PC-9 (cell line): ENCODE data around the gene STK32A. TPM values are rescaled to one million over a fixed set of nuclear protein-coding genes. Genes with fewer than 3 reads are reported as not detected.

Experiments
- BruUV-seq: library from RNA; stranded (reverse); fragments of 400-500 nt; replicated peaks from 2 replicates; lab custom pipeline; 2021; lab: Mats Ljungman, UMichigan
- CTCF ChIA-PET: fragments of 300-600 bp; sonication (Branson Sonifier 250); formaldehyde crosslinking; loops from one replicate; lab custom pipeline; 2022; ENCODE audit warnings: antibody characterized with exemption; lab: Charles Lee
- POLR2A ChIA-PET: fragments of 300-600 bp; sonication (Branson Sonifier 250); formaldehyde crosslinking; loops from one replicate; lab custom pipeline; 2022; ENCODE audit warnings: antibody characterized with exemption; ENCODE audit not compliant: unreplicated experiment; lab: Charles Lee
- DNase-seq, 2 experiments: peaks; one replicate each; pipeline versions ENCODE4 v3.0.0 to v3.0.0-alpha.2; 2015 to 2022; ENCODE audit warnings: mixed read lengths in 1 of 2
- H2AFZ ChIP-seq: fragments of 200-600 bp; sonication (generic); 2 replicates; pipeline ENCODE4 v1.8.1; 2017; ENCODE audit warnings: antibody characterized with exemption
- H3F3A ChIP-seq: fragments of 200-600 bp; sonication (generic); 2 replicates; pipeline ENCODE4 v1.8.1; 2017; ENCODE audit warnings: antibody characterized with exemption, mild to moderate bottlenecking, low read depth; ENCODE audit not compliant: insufficient read depth
- H3K27ac ChIP-seq: fragments of 200-600 bp; sonication (generic); 2 replicates; pipeline ENCODE4 v1.6.1; 2016; ENCODE audit warnings: mixed run types
- H3K27me3 ChIP-seq: fragments of 200-600 bp; sonication (generic); 2 replicates; pipeline ENCODE4 v1.6.1; 2016; ENCODE audit warnings: low read depth, mixed run types; ENCODE audit not compliant: insufficient read depth
- H3K36me3 ChIP-seq: fragments of 200-600 bp; sonication (generic); 2 replicates; pipeline ENCODE4 v1.6.1; 2016; ENCODE audit warnings: low read depth, mixed run types
- H3K4me1 ChIP-seq: fragments of 200-600 bp; sonication (generic); replicated peaks from 2 replicates; pipeline ENCODE4 v1.6.1; 2016; ENCODE audit warnings: mixed run types; ENCODE audit not compliant: insufficient read depth
- H3K4me2 ChIP-seq: fragments of 200-600 bp; sonication (generic); 2 replicates; pipeline ENCODE4 v1.6.1; 2017; ENCODE audit warnings: mixed run types
- H3K4me3 ChIP-seq: fragments of 200-600 bp; sonication (generic); 2 replicates; pipeline ENCODE4 v1.6.1; 2016; ENCODE audit warnings: mixed run types
- H3K79me2 ChIP-seq: fragments of 200-600 bp; sonication (generic); 2 replicates; pipeline ENCODE4 v1.6.1; 2017; ENCODE audit warnings: low read depth, mixed run types
- H3K9me2 ChIP-seq: fragments of 200-600 bp; sonication (generic); 2 replicates; pipeline ENCODE4 v1.8.1; 2017; ENCODE audit warnings: mild to moderate bottlenecking; ENCODE audit not compliant: insufficient read depth
- H3K9me3 ChIP-seq: fragments of 200-600 bp; sonication (generic); 2 replicates; pipeline ENCODE4 v1.8.1; 2016; ENCODE audit warnings: low read depth; ENCODE audit not compliant: insufficient read depth
- H4K20me1 ChIP-seq: fragments of 200-600 bp; sonication (generic); 2 replicates; pipeline ENCODE4 v1.8.1; 2017; ENCODE audit not compliant: insufficient read depth
- CTCF ChIP-seq: fragments of 200-600 bp; sonication (generic); conservative IDR thresholded peaks from 2 replicates; pipeline ENCODE4 v1.6.1; 2017; ENCODE audit warnings: mixed run types, antibody characterized with exemption, mild to moderate bottlenecking, moderate library complexity
- EZH2 ChIP-seq: fragments of 200-600 bp; sonication (generic); IDR thresholded peaks from 2 replicates; pipeline ENCODE4 v1.8.0; 2017; ENCODE audit warnings: antibody characterized with exemption, low read depth
- intact Hi-C: fragments of 100-400 bp; cut with micrococcal nuclease; formaldehyde crosslinking; loops from one replicate; pipeline ENCODE4 v1.10.0; 2022; ENCODE audit not compliant: unreplicated experiment
- total RNA-seq: library from RNA; stranded (reverse); gene quantifications from 2 replicates; pipeline ENCODE4 v1.2.3, GENCODE V29; 2021

STK32A gene
- total RNA-seq, 1 experiment from 2014 or later, result not detected

DNA sequence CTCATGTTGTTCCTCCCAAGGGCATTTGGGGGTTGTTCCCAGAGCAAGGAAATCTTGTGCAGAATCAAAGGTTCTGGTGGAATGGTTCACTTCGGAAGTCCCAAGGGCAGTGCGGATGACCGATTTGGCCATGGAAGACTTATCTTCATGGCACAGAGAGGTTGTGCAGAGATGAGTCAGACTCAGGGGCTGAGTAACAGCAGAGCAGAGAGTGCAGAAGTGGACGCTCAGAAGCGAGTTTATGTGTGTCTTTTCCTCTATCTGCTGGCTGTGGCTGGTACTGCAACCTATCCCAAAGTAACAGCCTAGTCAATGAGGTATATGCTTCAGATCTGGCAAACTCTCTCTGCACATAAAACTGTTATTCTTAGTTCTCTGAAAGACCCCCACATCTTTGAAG lies 157.0 kb downstream of the STK32A start:
- Histone ChIP-seq H3K9me2 (0 out of 2 replicates have a peak, but pooled peaks cover 4% of the 10 kb centered on the region), H3K27ac (no peak overlapping the region), H3K36me3 (no peaks in the 10 kb centered on the region), H3K27me3 (peaks cover 12% of the 10 kb centered on the region; the same call in 1 of the 2 replicates), H3K9me3 (no peaks in the 10 kb centered on the region), H3K4me3 (no peak overlapping the region), H3K79me2 (no peaks in the 10 kb centered on the region), H2AFZ (no peak overlapping the region), H4K20me1 (no peaks in the 10 kb centered on the region), H3K4me2 (no peak overlapping the region), H3F3A (no peaks in the 10 kb centered on the region), H3K4me1 (no peaks in the 10 kb centered on the region)
- ChIA-PET CTCF (no interaction called here), POLR2A (no interaction called here)
- intact Hi-C loops, result loop anchor here (10.0 kb wide), 1 partner anchor 183 kb away; no protein-coding TSS in a partner anchor
- BruUV-seq, result no TSS peak
- peak; percentile 50 for TF ChIP-seq CTCF
- no peak for TF ChIP-seq EZH2
- peak in 1 of 2 experiments; percentile 12 for DNase-seq

DNA sequence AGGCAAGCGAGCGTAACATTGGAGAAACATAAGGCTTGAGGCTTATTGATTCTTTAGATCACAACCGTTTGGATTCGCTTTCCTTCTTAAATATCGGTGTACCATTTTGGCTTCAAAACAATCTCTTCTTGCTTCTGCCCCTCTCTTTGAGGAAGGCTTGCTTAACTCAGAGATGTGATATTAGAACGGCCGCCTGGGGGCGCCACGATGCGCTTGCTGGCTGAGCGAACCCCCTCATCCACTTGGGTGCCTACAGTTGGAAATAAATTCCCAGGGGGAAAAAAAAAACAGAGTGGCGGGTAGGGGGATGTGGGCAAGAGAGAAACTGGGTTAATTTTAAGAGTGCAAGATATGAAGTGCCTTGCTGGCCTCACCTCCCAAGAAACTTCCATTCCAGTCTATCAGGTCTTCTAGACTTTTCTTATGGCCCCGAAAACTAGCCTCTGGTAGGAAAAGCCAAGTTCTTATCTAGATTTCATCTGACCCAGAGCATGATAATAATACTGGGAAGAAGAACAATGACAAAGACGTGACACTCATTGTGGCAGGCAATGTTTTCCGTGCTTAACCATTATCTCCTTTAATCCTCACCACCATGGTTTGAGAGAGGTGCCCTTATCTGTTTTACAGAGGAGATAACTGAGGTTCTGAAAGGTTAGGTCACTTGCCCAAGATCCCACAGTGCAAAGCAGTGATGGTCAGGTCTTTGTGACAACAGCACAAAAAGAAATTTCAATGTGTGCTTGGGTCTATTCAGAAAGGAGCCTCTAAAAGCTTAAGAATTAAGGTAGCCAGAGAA lies 159.2 kb downstream of the STK32A start:
- H3F3A ChIP-seq, result no peaks in the 10 kb centered on the region
- H3K27me3 ChIP-seq, result peaks cover 10% of the 10 kb centered on the region; the same call in 1 of the 2 replicates
- no peak overlapping the region for H3K4me3 ChIP-seq
- H2AFZ ChIP-seq, result no peak overlapping the region
- TF ChIP-seq CTCF (peak; percentile 35; the same call in 1 of the 2 replicates), EZH2 (no peak)
- H4K20me1 ChIP-seq, result no peaks in the 10 kb centered on the region
- H3K9me2 ChIP-seq, result 0 out of 2 replicates have a peak, but pooled peaks cover 4% of the 10 kb centered on the region
- no peak overlapping the region for H3K27ac ChIP-seq
- H3K36me3 ChIP-seq, result no peaks in the 10 kb centered on the region
- ChIA-PET POLR2A (no interaction called here), CTCF (no interaction called here)
- DNase-seq, result no peak
- H3K9me3 ChIP-seq, result no peaks in the 10 kb centered on the region
- BruUV-seq, result no TSS peak
- no peak overlapping the region for H3K4me2 ChIP-seq
- H3K79me2 ChIP-seq, result no peaks in the 10 kb centered on the region
- H3K4me1 ChIP-seq, result no peaks in the 10 kb centered on the region
- intact Hi-C loops, result loop anchor here (10.0 kb wide), 1 partner anchor 181 kb away; no protein-coding TSS in a partner anchor

- no TSS peak for BruUV-seq
- Histone ChIP-seq H3K27ac (no peak overlapping the region), H2AFZ (no peak overlapping the region), H4K20me1 (no peaks in the 10 kb centered on the region), H3K9me2 (0 out of 2 replicates have a peak, but pooled peaks cover 4% of the 10 kb centered on the region), H3K9me3 (no peaks in the 10 kb centered on the region), H3K27me3 (0 out of 2 replicates have a peak, but pooled peaks cover 6% of the 10 kb centered on the region), H3K4me2 (no peak overlapping the region), H3F3A (no peaks in the 10 kb centered on the region), H3K4me1 (no peaks in the 10 kb centered on the region), H3K79me2 (no peaks in the 10 kb centered on the region), H3K4me3 (no peak overlapping the region), H3K36me3 (no peaks in the 10 kb centered on the region)
- intact Hi-C loops, result loop anchor here (10.0 kb wide), 1 partner anchor 179 kb away; no protein-coding TSS in a partner anchor
- TF ChIP-seq EZH2 (no peak), CTCF (no peak)
- DNase-seq, result no peak
- ChIA-PET POLR2A (no interaction called here), CTCF (no interaction called here)
Measured at GRCh38 chr5:147396070-147396823, 161.4 kb downstream of the STK32A start.
